ENCODE data around the gene C10orf90.
"Not testable (repeated sequence)": the region's sequence is repeated elsewhere in the genome, so short reads cannot be mapped to it uniquely, and the experiment has no call there.

Gene C10orf90

GRCh38 chr10:126583552-126584200, 86.8 kb downstream of the C10orf90 start:
- no peak for DNase-seq (ENCODE audit: low read depth in 2 of 2)

GRCh38 chr10:126581648-126582046, 88.8 kb downstream of the C10orf90 start:
- DNase-seq (ENCODE audit: low read depth in 2 of 2), result no peak

- no peak for DNase-seq (ENCODE audit: low read depth in 2 of 2)
These were observed 89.4 kb downstream of the C10orf90 start for GRCh38 chr10:126580873-126581647.

- no peak for DNase-seq (ENCODE audit: low read depth in 2 of 2)
These were observed 94.2 kb downstream of the C10orf90 start for GRCh38 chr10:126576336-126576735.

GRCh38 chr10:126570621-126571602, 99.6 kb downstream of the C10orf90 start:
- DNase-seq (ENCODE audit: low read depth in 2 of 2), result no peak

GRCh38 chr10:126570245-126570570, 100.3 kb downstream of the C10orf90 start:
- no peak for DNase-seq (ENCODE audit: low read depth in 2 of 2)

GRCh38 chr10:126569513-126570244, 100.8 kb downstream of the C10orf90 start:
- DNase-seq (ENCODE audit: low read depth in 2 of 2), result no peak

- DNase-seq (ENCODE audit: low read depth in 2 of 2), result no peak
These were observed 101.6 kb downstream of the C10orf90 start for GRCh38 chr10:126568809-126569385.

- DNase-seq (ENCODE audit: low read depth in 2 of 2), result no peak
These were observed 104.6 kb downstream of the C10orf90 start for GRCh38 chr10:126565871-126566270.

GRCh38 chr10:126565441-126565840, 105.1 kb downstream of the C10orf90 start:
- no peak for DNase-seq (ENCODE audit: low read depth in 2 of 2)

GRCh38 chr10:126564326-126564888, 106.1 kb downstream of the C10orf90 start:
- no peak for DNase-seq (ENCODE audit: low read depth in 2 of 2)

GRCh38 chr10:126563361-126563760, 107.1 kb downstream of the C10orf90 start:
- no peak for DNase-seq (ENCODE audit: low read depth in 2 of 2)

GRCh38 chr10:126561921-126562680, 108.4 kb downstream of the C10orf90 start:
- no peak for DNase-seq (ENCODE audit: low read depth in 2 of 2)

- no peak for DNase-seq (ENCODE audit: low read depth in 2 of 2)
These were observed 109.1 kb downstream of the C10orf90 start for GRCh38 chr10:126561294-126561920.

- no peak for DNase-seq (ENCODE audit: low read depth in 2 of 2)
These were observed 111.6 kb downstream of the C10orf90 start for GRCh38 chr10:126558881-126559280.

GRCh38 chr10:126551202-126551601, 119.3 kb downstream of the C10orf90 start:
- no peak for DNase-seq (ENCODE audit: low read depth in 2 of 2)

GRCh38 chr10:126550586-126550985, 119.9 kb downstream of the C10orf90 start:
- DNase-seq (ENCODE audit: low read depth in 2 of 2), result not testable (repeated sequence)

GRCh38 chr10:126549344-126549743, 121.1 kb downstream of the C10orf90 start:
- DNase-seq (ENCODE audit: low read depth in 2 of 2), result no peak

- DNase-seq (ENCODE audit: low read depth in 2 of 2), result no peak
These were observed 125.9 kb downstream of the C10orf90 start for GRCh38 chr10:126544565-126544964.

Data from stimulated activated CD8-positive, alpha-beta memory T cell treated with anti-CD3 and anti-CD28 coated beads, Interleukin-2, amount 100 ng/mL, for 48 hours (primary cell).